HG03103 (cell line): ENCODE measurements around the gene CSNK1G3.

Experiments
- ATAC-seq: cut with Tn5 transposase; IDR thresholded peaks from one replicate; pipeline ENCODE4 v1.9.1; 2021; ENCODE audit warnings: low read depth; ENCODE audit not compliant: unreplicated experiment

CSNK1G3 gene

DNA sequence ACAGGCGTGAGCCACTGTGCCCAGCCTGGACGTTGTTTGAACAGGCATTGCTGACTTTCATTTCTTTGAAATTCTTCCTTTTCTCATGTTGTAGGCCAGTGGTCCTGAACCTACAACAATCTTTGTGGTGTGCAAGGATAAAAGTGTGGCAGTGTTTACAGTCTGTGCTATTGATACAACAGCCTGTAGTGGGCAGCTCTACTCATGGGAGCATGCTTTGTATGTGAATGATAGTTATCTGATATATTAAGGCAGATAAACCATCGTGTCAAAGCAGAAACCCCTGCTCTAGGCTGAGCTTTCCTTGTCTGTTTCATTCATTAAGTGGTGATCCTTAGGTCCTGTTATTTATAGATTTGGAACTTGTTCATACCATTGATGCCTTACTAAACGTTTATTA lies 42.6 kb downstream of the CSNK1G3 start:
- ATAC-seq, result no peak

DNA sequence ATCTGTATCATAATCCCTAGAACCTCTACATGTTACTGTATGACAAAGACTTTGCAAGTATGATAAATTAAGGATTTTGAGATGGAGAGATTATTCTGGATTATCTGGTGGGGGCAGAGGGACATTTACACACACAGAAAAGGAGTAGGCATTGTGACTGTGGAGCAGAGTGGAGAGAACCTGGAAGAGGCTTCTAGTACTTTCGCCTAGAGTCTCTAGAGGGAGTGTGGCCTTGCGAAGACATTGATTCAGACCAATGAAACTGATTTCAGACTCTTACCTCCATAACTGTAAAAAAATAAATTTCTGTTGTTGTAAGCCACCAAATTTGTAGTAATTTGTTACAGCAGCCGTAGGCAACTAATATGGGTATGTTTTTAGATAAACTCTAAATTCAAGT lies 45.9 kb downstream of the CSNK1G3 start:
- no peak for ATAC-seq

DNA sequence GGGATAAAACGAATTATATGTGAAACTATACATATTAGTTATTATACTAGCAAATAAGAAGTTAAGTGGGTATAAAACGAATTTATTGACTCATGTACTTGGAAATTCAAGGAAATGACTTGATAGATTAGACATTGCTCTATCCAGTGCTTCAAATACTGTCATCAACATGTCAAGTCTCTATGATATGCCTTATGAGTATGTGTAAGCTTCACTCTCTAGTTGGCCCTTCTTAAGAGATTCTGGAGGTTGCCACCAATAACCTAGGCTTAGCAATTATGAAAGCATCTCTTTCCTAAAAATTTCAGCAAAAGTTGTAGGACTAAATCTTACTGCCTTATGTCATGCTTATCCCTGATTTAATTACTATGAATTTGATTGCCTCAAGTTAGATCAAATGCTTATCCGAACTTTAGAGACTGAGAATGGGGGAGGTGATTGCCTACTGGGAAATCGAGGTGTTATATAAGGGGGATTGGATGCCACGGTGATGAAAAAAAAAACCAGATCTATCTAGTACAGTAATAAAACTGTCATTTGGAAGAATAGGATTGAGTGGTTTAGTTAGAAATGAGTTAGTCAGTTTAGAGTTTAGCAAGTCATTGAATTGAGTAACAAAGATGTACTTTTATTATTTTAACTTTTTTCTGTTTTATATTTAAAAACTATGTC lies 46.9 kb downstream of the CSNK1G3 start:
- ATAC-seq, result no peak

GRCh38 chr5:123559434-123559775 lies 47.4 kb downstream of the CSNK1G3 start:
- no peak for ATAC-seq

GRCh38 chr5:123561230-123561629 lies 49.3 kb downstream of the CSNK1G3 start:
- ATAC-seq, result no peak

DNA sequence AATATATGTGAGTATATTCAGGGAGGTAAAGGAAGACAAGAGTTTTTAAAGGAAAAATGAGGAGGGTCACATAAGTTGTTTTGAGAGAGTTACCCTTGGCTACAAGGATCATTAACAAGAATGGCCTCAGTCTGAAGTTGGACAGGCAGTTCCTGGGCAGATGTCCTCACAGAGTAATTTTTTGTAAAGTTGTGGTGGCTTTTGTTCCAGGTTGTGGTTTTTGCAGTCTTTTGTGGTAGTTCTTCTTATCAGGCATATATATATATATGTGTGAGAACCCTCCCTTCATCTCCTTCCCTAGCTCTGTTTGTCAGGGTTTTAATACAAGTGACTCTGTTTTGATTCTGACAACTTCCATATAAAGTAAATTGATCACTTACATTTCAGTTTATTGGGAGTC lies 60.0 kb downstream of the CSNK1G3 start:
- no peak for ATAC-seq

GRCh38 chr5:123578390-123578789 lies 66.4 kb downstream of the CSNK1G3 start:
- no peak for ATAC-seq

DNA sequence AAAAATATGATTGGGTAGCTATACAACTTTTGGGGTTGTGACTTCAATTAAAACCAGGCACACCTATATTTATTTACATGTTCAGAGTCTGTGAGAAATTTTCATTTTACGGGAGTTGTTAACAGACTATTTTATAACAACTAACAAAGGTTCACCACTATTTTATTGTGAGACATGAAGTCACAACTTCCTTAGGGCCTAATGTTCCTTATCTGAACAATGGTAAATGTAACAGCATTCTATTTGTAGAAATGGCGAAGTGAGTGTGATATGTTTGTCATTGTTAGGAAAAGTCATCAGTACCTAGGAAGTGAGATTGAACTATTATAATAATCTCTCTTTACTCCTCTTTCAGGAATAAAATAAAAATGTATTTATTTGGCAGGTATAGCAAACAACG lies 67.4 kb downstream of the CSNK1G3 start:
- ATAC-seq, result no peak

- ATAC-seq, result no peak
These were observed 70.7 kb downstream of the CSNK1G3 start for GRCh38 chr5:123582550-123583285.

- no peak for ATAC-seq
These were observed 73.9 kb downstream of the CSNK1G3 start for GRCh38 chr5:123585871-123586270.

GRCh38 chr5:123594434-123594833 lies 82.5 kb downstream of the CSNK1G3 start:
- ATAC-seq, result no peak

GRCh38 chr5:123597018-123597417 lies 85.0 kb downstream of the CSNK1G3 start:
- no peak for ATAC-seq

GRCh38 chr5:123598028-123598689 lies 86.2 kb downstream of the CSNK1G3 start:
- no peak for ATAC-seq

DNA sequence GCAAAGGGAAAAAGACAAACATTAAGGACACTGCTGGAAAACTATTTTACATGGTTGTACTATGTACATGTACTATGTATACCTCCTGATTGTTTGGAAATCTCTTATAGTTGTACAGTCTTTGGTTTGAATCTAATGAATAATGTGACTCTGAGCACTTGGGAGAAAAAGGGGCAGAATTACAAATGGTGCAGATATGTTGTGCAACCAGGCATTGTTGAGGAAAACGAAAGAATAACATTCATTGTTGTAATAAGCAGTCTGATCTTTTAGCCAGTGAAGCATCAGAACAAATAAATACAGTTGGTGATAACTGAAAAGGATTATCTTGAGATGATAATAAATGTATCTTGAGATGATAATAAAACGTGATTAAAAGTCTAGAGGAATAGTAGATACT lies 87.2 kb downstream of the CSNK1G3 start:
- ATAC-seq, result no peak

DNA sequence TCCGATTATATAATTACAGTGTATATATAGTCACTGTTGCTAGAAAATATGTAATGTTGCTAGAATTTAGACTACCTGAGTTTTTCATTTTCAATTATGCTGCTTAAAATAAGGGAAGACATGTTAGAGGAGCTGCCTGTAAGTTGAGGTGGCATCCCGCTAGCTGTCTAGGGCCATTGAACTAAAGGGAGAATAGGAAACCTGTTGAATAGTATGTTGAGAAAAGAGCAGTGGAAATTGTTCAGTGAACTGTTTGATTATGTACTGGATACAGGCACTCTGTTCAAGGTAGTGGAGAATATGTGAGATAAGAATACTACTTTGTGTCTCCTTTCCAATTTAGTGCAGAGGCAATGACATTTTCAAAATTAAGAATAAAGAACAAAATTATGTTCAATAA lies 89.6 kb downstream of the CSNK1G3 start:
- ATAC-seq, result no peak

DNA sequence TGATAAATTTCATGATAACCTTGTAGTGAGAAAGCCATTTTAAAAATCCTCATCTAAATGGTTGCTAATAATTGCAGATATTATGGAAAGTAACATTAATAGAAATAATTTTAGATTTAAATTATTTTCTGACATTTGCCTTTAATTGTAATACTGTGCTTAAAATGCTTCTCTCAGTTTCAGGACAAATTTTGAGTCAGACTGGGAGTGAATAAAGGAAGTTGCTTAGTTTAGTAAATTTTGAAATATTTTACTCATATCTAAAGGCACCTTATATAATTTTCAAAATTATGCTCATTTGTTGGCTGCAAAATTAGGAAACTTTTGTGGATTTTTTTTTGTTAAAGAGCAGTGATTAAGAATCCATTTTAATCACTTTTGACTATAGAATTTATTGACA lies 93.8 kb downstream of the CSNK1G3 start:
- peak; percentile 64 for ATAC-seq

DNA sequence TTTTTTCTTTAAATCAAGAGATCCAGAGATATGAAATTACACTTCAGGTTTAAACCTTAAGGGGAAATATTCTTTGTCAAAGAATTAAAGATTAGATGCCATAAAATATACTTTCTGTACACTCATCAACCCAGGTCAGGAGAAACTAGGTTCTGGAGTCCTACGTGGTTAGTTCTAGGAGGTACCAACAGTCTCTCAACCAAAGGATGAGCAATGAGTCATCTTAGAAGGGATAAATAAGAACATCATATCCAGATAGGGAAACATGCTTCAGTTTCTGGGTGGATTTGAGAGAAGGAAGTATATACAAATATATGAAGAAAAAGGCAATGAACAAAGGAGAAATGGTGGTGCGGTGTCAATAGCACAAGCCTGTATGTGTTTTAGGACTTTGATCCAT lies 98.2 kb downstream of the CSNK1G3 start:
- ATAC-seq, result no peak

- peak; percentile 57 for ATAC-seq
These were observed 98.9 kb downstream of the CSNK1G3 start for GRCh38 chr5:123610665-123611405.

- no peak for ATAC-seq
These were observed 99.4 kb downstream of the CSNK1G3 start for GRCh38 chr5:123611406-123611709.

- ATAC-seq, result no peak
These were observed 105.6 kb downstream of the CSNK1G3 start for GRCh38 chr5:123617561-123617960.

- ATAC-seq, result no peak
These were observed 114.1 kb downstream of the CSNK1G3 start for GRCh38 chr5:123626051-123626450.
